ENCODE data around the gene ASIC4. TPM values are rescaled to one million over a fixed set of nuclear protein-coding genes. Genes with fewer than 3 reads are reported as not detected.

ASIC4 gene
- total and polyA plus RNA-seq, 9 of the 15 experiments (the other 6 are each of a cell fraction or from before 2014, with no cell fraction given): 0.07 to 19.2 (median 4.8) TPM

- no peak for TF ChIP-seq RUNX1 (IDR thresholded peaks at IDR 0.05; ENCODE audit: low read depth)
Observed at GRCh38 chr2:219571311-219572236, 57.3 kb downstream of the ASIC4 start, which contains the start of gene OBSL1 (continued).

GRCh38 chr2:219572237-219573001, 58.1 kb downstream of the ASIC4 start, which contains the start of gene INHA:
INHA (plus strand) TSS chr2:219572310; CDS start chr2:219572375, 65 bp downstream.
- Histone ChIP-seq H3K4me3 (peak within 1 kb of the TSS; percentile 47), H3K27me3 (ENCODE audit: control insufficient read depth in 2 of 2, insufficient read depth in 2 of 2, low read length in 2 of 2) (no peaks in the 10 kb centered on the region), H3K27ac (ENCODE audit: extremely low read depth, low read depth, low read length) (peak within 1 kb of the TSS; percentile 90), H3K9ac (ENCODE audit: insufficient read depth in 1 of 2, low read depth in 2 of 2, low read length in 2 of 2) (peak within 1 kb of the TSS; percentile 81 to 94), H4K20me1 (replicated peaks; ENCODE audit: control insufficient read depth, insufficient read depth, low read length) (no peaks in the 10 kb centered on the region), H2AFZ (ENCODE audit: low read depth, low read length) (peak within 1 kb of the TSS; percentile 68), H3K4me2 (ENCODE audit: insufficient read depth, low read length) (peak within 1 kb of the TSS; percentile 79), H3K36me3 (ENCODE audit: control insufficient read depth, insufficient read depth, low read length) (peaks cover 8% of the 10 kb centered on the region; the same call in 1 of the 3 replicates), H3K79me2 (ENCODE audit: control insufficient read depth, insufficient read depth, low read length) (peaks cover 7% of the 10 kb centered on the region), H3K9me3 (replicated peaks; ENCODE audit: control insufficient read depth, insufficient read depth, low read depth, low read length) (no peaks in the 10 kb centered on the region), H3K9me1 (ENCODE audit: control insufficient read depth, insufficient read depth, low read length) (no peaks in the 10 kb centered on the region), H3K4me1 (replicated peaks in 1 of 2; ENCODE audit: control insufficient read depth in 2 of 2, insufficient read depth in 2 of 2, low read length in 2 of 2) (peaks cover 34 to 66% of the 10 kb centered on the region in 2 experiments; a peak in 4 of 5 replicates)
- POLR2A ChIA-PET: interaction anchor here (2.3 to 2.5 kb wide), 2 partner anchors 10 to 24 kb away, joined by 9 to 12 read pairs; partner anchors contain the start of gene STK11IP
- intact Hi-C loops (cut with micrococcal nuclease) (no loop called here), in situ Hi-C loops (cut with MboI) (no loop called here)
- DNase-seq (ENCODE audit: extremely low read depth in 1 of 4, low spot score in 3 of 4): no peak
- no TSS peak for BruUV-seq (replicated peaks)
- ATAC-seq: no peak
- CTCF ChIA-PET (ENCODE audit: low intra/inter-chr PET ratio): no interaction called here
- 53% methylated on average over 10 of the region's 13 CpGs for WGBS (ENCODE audit: insufficient coverage, low coverage, missing lambda C conversion rate)
- FAIRE-seq: no peak
- TF ChIP-seq RBFOX2 (IDR thresholded peaks at IDR 0.05; ENCODE audit: low read depth, low read length) (peak; percentile 12; the same call in 1 of the 2 replicates), SMC3 (conservative IDR thresholded peaks at IDR 0.05; ENCODE audit: insufficient read depth, low read depth, low read length) (no peak), ZNF24 (IDR thresholded peaks at IDR 0.05) (no peak), HDAC2 (IDR thresholded peaks at IDR 0.05) (no peak), SETDB1 (IDR thresholded peaks at IDR 0.05; ENCODE audit: low read length) (no peak), MAX (CRISPR knock-in tag; IDR thresholded peaks at IDR 0.05) (peak; percentile 8; the same call in 1 of the 2 replicates), ZNF655 (CRISPR knock-in tag; IDR thresholded peaks at IDR 0.05) (no peak), RBM17 (IDR thresholded peaks at IDR 0.05; ENCODE audit: borderline replicate concordance, low read depth, low read length) (no peak), HNRNPL (IDR thresholded peaks at IDR 0.05; ENCODE audit: low read depth, low read length) (0 out of 2 replicates have a peak, but pooled peaks have one; percentile 35), TOE1 (IDR thresholded peaks at IDR 0.05; ENCODE audit: borderline replicate concordance) (peak; percentile 6; the same call in 1 of the 2 replicates), TOE1 (CRISPR knock-in tag; IDR thresholded peaks at IDR 0.05; ENCODE audit: borderline replicate concordance, low read depth) (no peak), KDM1A (IDR thresholded peaks at IDR 0.05) (peak in 1 of 2 experiments; percentile 45; a peak in 1 of 4 replicates), HIVEP1 (CRISPR knock-in tag; IDR thresholded peaks at IDR 0.05) (no peak), RBBP5 (IDR thresholded peaks at IDR 0.05; ENCODE audit: borderline replicate concordance, insufficient read depth, low read length, poor library complexity, severe bottlenecking) (peak; percentile 48), RFX5 (IDR thresholded peaks at IDR 0.05; ENCODE audit: low read depth, low read length) (no peak), SUPT5H (IDR thresholded peaks at IDR 0.05) (no peak)

Data from K562 (cell line).